K562 (cell line): ENCODE data around the gene NIPSNAP3A. TPM values are rescaled to one million over a fixed set of nuclear protein-coding genes. Genes with fewer than 3 reads are reported as not detected.

Source experiments
- ATF1 ChIP-seq, 2 experiments: fragments of 450-650 bp in 1 of 2; IDR thresholded peaks; 2 replicates each; pipeline ENCODE4 v1.6.1; 2016; ENCODE audit warnings: missing compliant biosample characterization in 1 of 2, missing genetic modification characterization in 1 of 2
- CTBP1 ChIP-seq: fragments of 450-650 bp; IDR thresholded peaks from 2 replicates; pipeline ENCODE4 v1.6.1; 2016; ENCODE audit warnings: borderline replicate concordance
- ELF4 ChIP-seq: fragments of 450-650 bp; formaldehyde crosslinking; IDR thresholded peaks from 2 replicates; pipeline ENCODE4 v1.4.0; 2022; ENCODE audit warnings: missing genetic modification characterization
- HNRNPUL1 ChIP-seq: fragments of 200-400 bp; formaldehyde crosslinking; IDR thresholded peaks from 2 replicates; pipeline ENCODE4 v1.6.1; 2017; ENCODE audit warnings: low read length
- JUN ChIP-seq, 2 experiments: sonication (generic) in 1 of 2; formaldehyde crosslinking in 1 of 2; IDR thresholded peaks; 2 replicates each; pipeline versions ENCODE4 v1.6.1 to v1.8.0; 2012 to 2022; ENCODE audit warnings: borderline replicate concordance in 2 of 2, mild to moderate bottlenecking in 2 of 2, improper control_type of control experiment in 1 of 2, low read depth in 1 of 2, low read length in 1 of 2, missing genetic modification reagents in 1 of 2
- MEIS2 ChIP-seq: fragments of 450-650 bp; IDR thresholded peaks from 2 replicates; pipeline ENCODE4 v1.6.1; 2014; ENCODE audit warnings: mild to moderate bottlenecking; ENCODE audit not compliant: partially characterized antibody
- NFIC ChIP-seq: fragments of 450-650 bp; IDR thresholded peaks from 2 replicates; pipeline ENCODE4 v1.6.1; 2017; ENCODE audit warnings: mild to moderate bottlenecking, inconsistent platforms
- PCBP1 ChIP-seq: fragments of 200-400 bp; formaldehyde crosslinking; IDR thresholded peaks from 2 replicates; pipeline ENCODE4 v1.6.1; 2018; ENCODE audit warnings: mild to moderate bottlenecking, low read depth, low read length; ENCODE audit not compliant: poor library complexity, severe bottlenecking
- PHB ChIP-seq: fragments of 250-450 bp; sonication (Bioruptor Pico); IDR thresholded peaks from 2 replicates; pipeline ENCODE4 v1.5.0; 2021
- POLR2AphosphoS2 ChIP-seq: IDR thresholded peaks from 2 replicates; pipeline ENCODE4 v1.6.1; 2012; ENCODE audit warnings: low read length, improper control_type of control experiment
- POLR2AphosphoS5 ChIP-seq: IDR thresholded peaks from 2 replicates; pipeline ENCODE4 v1.6.1; 2011; ENCODE audit warnings: mild to moderate bottlenecking, low read depth, low read length, moderate library complexity; ENCODE audit not compliant: control insufficient read depth, insufficient read depth
- POLR2B ChIP-seq: fragments of 450-650 bp; IDR thresholded peaks from 2 replicates; pipeline ENCODE4 v1.6.1; 2018; ENCODE audit warnings: low read depth; ENCODE audit not compliant: partially characterized antibody
- SAP30 ChIP-seq: fragments of 200-600 bp; sonication (generic); IDR thresholded peaks from 2 replicates; pipeline ENCODE4 v1.6.1; 2012; ENCODE audit warnings: borderline replicate concordance, low read depth, mild to moderate bottlenecking, moderate library complexity, low read length, control low read depth, inconsistent platforms; ENCODE audit not compliant: insufficient read depth, poor library complexity, severe bottlenecking
- ZBTB43 ChIP-seq: sonication (generic); formaldehyde crosslinking; IDR thresholded peaks from 2 replicates; pipeline ENCODE4 v1.8.0; 2023; ENCODE audit warnings: mild to moderate bottlenecking, missing genetic modification reagents
- ZFP36 ChIP-seq: fragments of 150-350 bp; IDR thresholded peaks from 2 replicates; pipeline ENCODE4 v1.6.1; 2018; ENCODE audit warnings: low read length, low read depth; ENCODE audit not compliant: partially characterized antibody
- ZNF212 ChIP-seq: fragments of 450-650 bp; formaldehyde crosslinking; IDR thresholded peaks from 2 replicates; pipeline ENCODE4 v1.4.0; 2020; ENCODE audit warnings: mild to moderate bottlenecking
- ZNF318 ChIP-seq, 2 experiments: fragments of 450-650 bp; IDR thresholded peaks; 2 replicates each; pipeline ENCODE4 v1.6.1; 2016; ENCODE audit warnings: mild to moderate bottlenecking in 2 of 2, borderline replicate concordance in 1 of 2, low read depth in 1 of 2, moderate library complexity in 1 of 2
- polyA plus RNA-seq, 8 experiments: library from polyadenylated mRNA; depleted of rRNA in 4 of 8; stranded (reverse) in 5 of 8; unstranded in 3 of 8; fragments of >200 nt; fragmentation: Nextera tagmentation in 2 of 8; fragmentation: Illumina TruSeq in 1 of 8; extraction: Ambion mirVana in 2 of 8; extraction: Trizol in 1 of 8; gene quantifications; 2 replicates each; pipeline versions ENCODE4 v1.2.1 to v1.2.3, GENCODE V29; 2011 to 2014; ENCODE audit warnings: inconsistent platforms in 1 of 8, missing spikeins in 1 of 8
- total RNA-seq, 7 experiments: library from RNA; depleted of rRNA in 6 of 7; stranded (reverse); fragments of >200 nt in 6 of 7; fragmentation: Illumina TruSeq in 2 of 7; extraction: Trizol in 2 of 7; gene quantifications; 2 replicates each; pipeline versions ENCODE4 v1.2.1 to v1.2.3, GENCODE V29; 2011 to 2021; ENCODE audit warnings: low replicate concordance in 1 of 7

The NIPSNAP3A gene
- total and polyA plus RNA-seq, 9 of the 15 experiments (the other 6 are each of a cell fraction or from before 2014, with no cell fraction given): 25.3 to 132 (median 40.5) TPM

GRCh38 chr9:104747565-104748358, at the start of gene NIPSNAP3A (continued):
- no peak for TF ChIP-seq ZNF318 (IDR thresholded peaks at IDR 0.05; ENCODE audit: borderline replicate concordance in 1 of 2, low read depth in 1 of 2)
- TF ChIP-seq POLR2B: peak; percentile 56
- TF ChIP-seq PHB (CRISPR knock-in tag): no peak
- peak; percentile 13 for TF ChIP-seq MEIS2
- TF ChIP-seq HNRNPUL1: no peak
- TF ChIP-seq ATF1 (CRISPR knock-in tag; IDR thresholded peaks at IDR 0.05): no peak
- peak; percentile 59 for TF ChIP-seq ATF1 (tag; IDR thresholded peaks at IDR 0.05)
- TF ChIP-seq PCBP1: peak; percentile 62
- TF ChIP-seq ZFP36: no peak
- TF ChIP-seq JUN (IDR thresholded peaks at IDR 0.05; ENCODE audit: borderline replicate concordance, low read depth, low read length): no peak
- no peak for TF ChIP-seq JUN (CRISPR knock-in tag; IDR thresholded peaks at IDR 0.05; ENCODE audit: borderline replicate concordance)
- TF ChIP-seq NFIC: 0 out of 2 replicates have a peak, but pooled peaks have one; percentile 17
- TF ChIP-seq ELF4 (CRISPR knock-in tag): no peak
- TF ChIP-seq ZNF212: no peak
- 0 out of 2 replicates have a peak, but pooled peaks have one; percentile 38 for TF ChIP-seq POLR2AphosphoS2
- TF ChIP-seq SAP30: peak; percentile 85
- TF ChIP-seq CTBP1: peak; percentile 73
- TF ChIP-seq ZBTB43 (CRISPR knock-in tag): no peak
- peak; percentile 50; the same call in 1 of the 2 replicates for TF ChIP-seq POLR2AphosphoS5
